MM.1S (cell line): ENCODE measurements around the gene DUOXA2.

ENCODE experiments used
- DNase-seq: peaks from one replicate; pipeline ENCODE4 v3.0.0-alpha.2; 2015
- H2AFZ ChIP-seq: fragments of 300-600 bp; sonication (generic); 2 replicates; pipeline ENCODE4 v1.6.0; 2016; ENCODE audit warnings: antibody characterized with exemption, low read length
- H3F3A ChIP-seq: fragments of 300-600 bp; sonication (generic); 2 replicates; pipeline ENCODE4 v1.6.1; 2016; ENCODE audit warnings: mild to moderate bottlenecking, antibody characterized with exemption, low read length, moderate library complexity, mixed read lengths; ENCODE audit not compliant: insufficient read depth
- H3K27ac ChIP-seq: fragments of 300-600 bp; sonication (generic); 2 replicates; pipeline ENCODE4 v1.5.1; 2016; ENCODE audit warnings: mild to moderate bottlenecking, low read length
- H3K27me3 ChIP-seq: fragments of 300-600 bp; sonication (generic); replicated peaks from 2 replicates; pipeline ENCODE4 v1.6.0; 2016; ENCODE audit warnings: low read length; ENCODE audit not compliant: insufficient read depth
- H3K36me3 ChIP-seq: fragments of 300-600 bp; sonication (generic); replicated peaks from 2 replicates; pipeline ENCODE4 v1.6.1; 2016; ENCODE audit warnings: mild to moderate bottlenecking, low read length, mixed read lengths; ENCODE audit not compliant: insufficient read depth
- H3K4me1 ChIP-seq: fragments of 300-600 bp; sonication (generic); 2 replicates; pipeline ENCODE4 v1.6.1; 2016; ENCODE audit warnings: low read length, mixed read lengths
- H3K4me2 ChIP-seq: fragments of 300-600 bp; sonication (generic); 2 replicates; pipeline ENCODE4 v1.6.0; 2016; ENCODE audit warnings: low read depth, low read length
- H3K4me3 ChIP-seq: fragments of 300-600 bp; sonication (generic); 2 replicates; pipeline ENCODE4 v1.5.1; 2016; ENCODE audit warnings: low read length, mixed read lengths
- H3K79me2 ChIP-seq: fragments of 300-600 bp; sonication (generic); 2 replicates; pipeline ENCODE4 v1.6.1; 2016; ENCODE audit warnings: mixed run types, low read length, mixed read lengths
- H3K9ac ChIP-seq: fragments of 300-600 bp; sonication (generic); 2 replicates; pipeline ENCODE4 v1.6.1; 2016; ENCODE audit warnings: low read length, mixed read lengths
- H3K9me2 ChIP-seq: fragments of 300-600 bp; sonication (generic); replicated peaks from 2 replicates; pipeline ENCODE4 v1.6.1; 2016; ENCODE audit warnings: mild to moderate bottlenecking, low read length, mixed read lengths; ENCODE audit not compliant: insufficient read depth
- H3K9me3 ChIP-seq: fragments of 300-600 bp; sonication (generic); replicated peaks from 2 replicates; pipeline ENCODE4 v1.6.1; 2016; ENCODE audit warnings: mild to moderate bottlenecking, low read length, mixed read lengths; ENCODE audit not compliant: insufficient read depth
- H4K20me1 ChIP-seq: fragments of 300-600 bp; sonication (generic); 2 replicates; pipeline ENCODE4 v1.6.1; 2016; ENCODE audit warnings: mild to moderate bottlenecking, low read length, moderate library complexity, mixed read lengths; ENCODE audit not compliant: insufficient read depth
- EZH2 ChIP-seq: fragments of 300-600 bp; sonication (generic); optimal IDR thresholded peaks from 2 replicates; pipeline ENCODE3; 2017; ENCODE audit warnings: low read depth, mild to moderate bottlenecking, antibody characterized with exemption, low read length, mixed read lengths
- EZH2phosphoT487 ChIP-seq: fragments of 300-600 bp; sonication (generic); IDR thresholded peaks from 2 replicates; pipeline ENCODE4 v1.6.1; 2018; ENCODE audit warnings: antibody characterized with exemption, low read length
- TF ChIP-seq, protein P1 (sequence below): fragments of 300-600 bp; sonication (generic); IDR thresholded peaks from 2 replicates; pipeline ENCODE4 v1.5.1; 2016; ENCODE audit warnings: antibody characterized with exemption, low read length, mixed read lengths

The DUOXA2 gene

DNA sequence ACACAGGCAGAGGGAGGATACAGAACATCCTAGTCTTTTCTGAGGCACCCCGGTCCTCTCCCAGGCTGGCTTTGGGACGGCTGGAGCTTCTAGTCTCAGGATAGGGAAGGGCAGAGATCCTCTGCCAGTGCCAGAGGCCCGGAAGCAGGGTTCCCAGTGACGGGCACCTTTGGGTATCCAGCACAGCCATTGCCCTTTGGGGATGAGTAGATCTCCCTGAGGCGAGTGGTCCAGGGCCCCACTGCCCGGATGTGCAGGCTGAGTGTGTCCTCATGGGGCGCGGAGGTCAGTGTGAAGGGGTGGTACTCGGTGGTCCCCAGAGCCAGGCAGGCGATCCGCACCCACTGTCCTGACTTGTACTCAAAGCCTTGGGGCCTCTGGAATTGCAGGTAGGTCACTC lies 18.5 kb upstream of the DUOXA2 start:
- H3K4me3 ChIP-seq, result no peak overlapping the region
- no peak overlapping the region for H3K9ac ChIP-seq
- H3K27me3 ChIP-seq, result no peaks in the 10 kb centered on the region
- H3K9me2 ChIP-seq, result no peaks in the 10 kb centered on the region
- DNase-seq, result no peak
- H2AFZ ChIP-seq, result no peak overlapping the region
- no peaks in the 10 kb centered on the region for H3K9me3 ChIP-seq
- H3K36me3 ChIP-seq, result no peaks in the 10 kb centered on the region
- H3K4me2 ChIP-seq, result no peak overlapping the region
- H4K20me1 ChIP-seq, result no peaks in the 10 kb centered on the region
- no peak for TF ChIP-seq EZH2
- TF ChIP-seq, protein P1, sequence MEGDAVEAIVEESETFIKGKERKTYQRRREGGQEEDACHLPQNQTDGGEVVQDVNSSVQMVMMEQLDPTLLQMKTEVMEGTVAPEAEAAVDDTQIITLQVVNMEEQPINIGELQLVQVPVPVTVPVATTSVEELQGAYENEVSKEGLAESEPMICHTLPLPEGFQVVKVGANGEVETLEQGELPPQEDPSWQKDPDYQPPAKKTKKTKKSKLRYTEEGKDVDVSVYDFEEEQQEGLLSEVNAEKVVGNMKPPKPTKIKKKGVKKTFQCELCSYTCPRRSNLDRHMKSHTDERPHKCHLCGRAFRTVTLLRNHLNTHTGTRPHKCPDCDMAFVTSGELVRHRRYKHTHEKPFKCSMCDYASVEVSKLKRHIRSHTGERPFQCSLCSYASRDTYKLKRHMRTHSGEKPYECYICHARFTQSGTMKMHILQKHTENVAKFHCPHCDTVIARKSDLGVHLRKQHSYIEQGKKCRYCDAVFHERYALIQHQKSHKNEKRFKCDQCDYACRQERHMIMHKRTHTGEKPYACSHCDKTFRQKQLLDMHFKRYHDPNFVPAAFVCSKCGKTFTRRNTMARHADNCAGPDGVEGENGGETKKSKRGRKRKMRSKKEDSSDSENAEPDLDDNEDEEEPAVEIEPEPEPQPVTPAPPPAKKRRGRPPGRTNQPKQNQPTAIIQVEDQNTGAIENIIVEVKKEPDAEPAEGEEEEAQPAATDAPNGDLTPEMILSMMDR, result no peak
- no peak for TF ChIP-seq EZH2phosphoT487
- no peak overlapping the region for H3K27ac ChIP-seq
- no peaks in the 10 kb centered on the region for H3K4me1 ChIP-seq
- no peaks in the 10 kb centered on the region for H3F3A ChIP-seq
- H3K79me2 ChIP-seq, result no peaks in the 10 kb centered on the region

DNA sequence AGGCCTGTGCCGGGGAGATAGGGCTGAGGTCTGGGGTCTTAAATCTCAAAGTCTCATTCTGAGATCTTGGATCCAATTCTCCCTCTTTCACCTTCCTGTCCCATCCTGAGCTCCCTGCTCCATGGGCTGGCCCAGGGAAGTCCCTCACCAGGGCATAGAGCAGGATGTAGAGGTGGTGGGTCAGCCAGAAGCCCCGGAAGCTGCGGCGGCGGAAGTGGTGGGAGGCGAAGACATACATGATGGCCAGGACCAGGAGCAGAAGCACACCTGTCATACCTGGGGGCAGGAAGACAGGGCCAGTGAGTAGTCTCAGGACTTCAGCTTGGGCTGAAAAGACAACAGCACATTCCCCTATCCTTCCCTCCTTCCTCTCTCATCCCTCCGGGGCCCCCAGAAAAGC lies 16.7 kb upstream of the DUOXA2 start:
- H2AFZ ChIP-seq, result no peak overlapping the region
- DNase-seq, result no peak

DNA sequence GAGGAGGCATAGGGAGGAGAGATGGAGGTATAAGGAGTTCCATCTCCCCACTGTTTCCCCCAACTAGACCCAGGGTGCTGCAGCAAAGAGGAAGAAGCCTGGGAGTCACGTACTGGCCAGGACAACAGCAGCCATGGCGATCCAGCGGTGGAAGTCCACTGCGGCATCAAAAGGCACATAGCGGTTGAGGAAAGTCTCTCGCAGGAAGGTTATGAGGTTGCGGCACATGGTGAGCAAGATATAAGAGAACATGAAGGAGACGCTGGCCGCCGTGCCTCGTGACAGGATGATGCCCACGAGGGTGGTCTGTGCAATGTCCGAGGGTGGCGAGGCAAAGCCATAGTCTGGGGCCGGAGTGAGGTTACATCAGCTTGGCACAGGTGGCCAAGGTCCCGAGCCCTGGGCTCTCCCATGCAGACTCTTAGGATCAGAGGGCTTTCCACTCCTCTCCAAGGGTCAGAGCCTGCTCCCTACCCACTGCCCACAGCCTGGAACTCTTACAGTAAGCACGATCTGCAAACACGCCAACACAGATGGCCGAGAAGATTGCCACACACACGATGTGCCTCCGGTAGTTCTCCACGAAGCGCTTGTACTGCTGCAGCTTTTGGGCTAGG lies 14.5 kb upstream of the DUOXA2 start:
- H3K27me3 ChIP-seq, result no peaks in the 10 kb centered on the region
- H3K4me3 ChIP-seq, result no peak overlapping the region
- no peak overlapping the region for H2AFZ ChIP-seq
- H3K4me1 ChIP-seq, result no peaks in the 10 kb centered on the region
- H3K27ac ChIP-seq, result no peak overlapping the region
- H3K9ac ChIP-seq, result no peak overlapping the region
- no peak for DNase-seq
- no peak for TF ChIP-seq EZH2
- TF ChIP-seq EZH2phosphoT487, result no peak
- TF ChIP-seq, protein P1, result no peak
- H3K79me2 ChIP-seq, result no peaks in the 10 kb centered on the region
- no peaks in the 10 kb centered on the region for H3F3A ChIP-seq
- H3K9me2 ChIP-seq, result no peaks in the 10 kb centered on the region
- H3K9me3 ChIP-seq, result no peaks in the 10 kb centered on the region
- no peak overlapping the region for H3K4me2 ChIP-seq
- H4K20me1 ChIP-seq, result no peaks in the 10 kb centered on the region
- no peaks in the 10 kb centered on the region for H3K36me3 ChIP-seq

More for the DNA sequence above, 16.7 kb upstream of the DUOXA2 start:
- no peaks in the 10 kb centered on the region for H3K9me3 ChIP-seq
- no peak for TF ChIP-seq EZH2
- TF ChIP-seq EZH2phosphoT487, result no peak
- TF ChIP-seq, protein P1, result no peak
- H3K4me3 ChIP-seq, result no peak overlapping the region
- no peak overlapping the region for H3K4me2 ChIP-seq
- no peaks in the 10 kb centered on the region for H3K4me1 ChIP-seq
- H3K79me2 ChIP-seq, result no peaks in the 10 kb centered on the region
- H3F3A ChIP-seq, result no peaks in the 10 kb centered on the region
- H3K27ac ChIP-seq, result no peak overlapping the region
- H3K27me3 ChIP-seq, result no peaks in the 10 kb centered on the region
- no peak overlapping the region for H3K9ac ChIP-seq
- no peaks in the 10 kb centered on the region for H3K36me3 ChIP-seq
- H4K20me1 ChIP-seq, result no peaks in the 10 kb centered on the region
- H3K9me2 ChIP-seq, result no peaks in the 10 kb centered on the region
